Prostate gland (tissue), 2 donors: Measurements from ENCODE around the gene UQCC3. TPM values are rescaled to one million over a fixed set of nuclear protein-coding genes. Genes with fewer than 3 reads are reported as not detected.
A peak's percentile ranks its signal among the peaks of the same experiment; 100 is the strongest.

Source experiments
- DNase-seq: peaks from one replicate; pipeline ENCODE4 v3.0.0-alpha.2; 2019; ENCODE audit warnings: low spot score
- H3K27ac ChIP-seq, 2 donors: fragments of 200-600 bp; sonication (generic); 2 replicates each; pipeline ENCODE4 v1.5.1; 2017 to 2019
- H3K27me3 ChIP-seq: fragments of 200-600 bp; sonication (generic); replicated peaks from 2 replicates; pipeline ENCODE4 v1.5.1; 2019; ENCODE audit not compliant: insufficient read depth
- H3K36me3 ChIP-seq, 2 donors: fragments of 200-600 bp; sonication (generic); 1 replicate in 1 of 2; 2 replicates in 1 of 2; pipeline versions ENCODE4 v1.5.1 to v1.8.1; 2017 to 2019
- H3K4me1 ChIP-seq: fragments of 200-600 bp; sonication (generic); replicated peaks from 2 replicates; pipeline ENCODE4 v1.5.1; 2019
- H3K4me3 ChIP-seq, 2 donors: fragments of 200-600 bp; sonication (generic); 2 replicates each; pipeline ENCODE4 v1.5.1; 2017 to 2019
- H3K9me3 ChIP-seq: fragments of 200-600 bp; sonication (generic); 2 replicates; pipeline ENCODE4 v1.5.1; 2017
- POLR2A ChIP-seq: fragments of 450-650 bp; IDR thresholded peaks from one replicate; pipeline ENCODE4 v1.6.1; 2016; ENCODE audit warnings: antibody characterized with exemption, mild to moderate bottlenecking
- POLR2AphosphoS5 ChIP-seq: sonication (generic); formaldehyde crosslinking; IDR thresholded peaks from one replicate; pipeline ENCODE4 v1.6.1; 2017; ENCODE audit warnings: antibody characterized with exemption
- WGBS: methylation state at CpG from one replicate; pipeline ENCODE4 v1.1.5; 2018; 5-methylcytosine and 5-hydroxymethylcytosine counted together
- intact Hi-C: fragments of 100-400 bp; cut with DNase I; formaldehyde crosslinking; loops from one replicate; pipeline ENCODE4 v1.14.2; 2022
- total RNA-seq, 2 donors: library from RNA; depleted of rRNA; stranded (reverse); fragments of >200 nt; gene quantifications; one replicate each; pipeline ENCODE4 v1.1.0, GENCODE V29; 2016
- TF ChIP-seq, protein P1 (sequence below), 4 experiments: fragments of 200-600 bp in 2 of 4; fragments of 450-650 bp in 2 of 4; sonication (generic) in 2 of 4; IDR thresholded peaks; 1 replicate in 3 of 4; 2 replicates in 1 of 4; pipeline ENCODE4 v1.5.1; 2016 to 2019; ENCODE audit warnings: antibody characterized with exemption in 4 of 4, mild to moderate bottlenecking in 2 of 4, moderate library complexity in 2 of 4

The UQCC3 gene
- total RNA-seq, 2 donors from 2014 or later, result 10.3 to 18.3 TPM

DNA sequence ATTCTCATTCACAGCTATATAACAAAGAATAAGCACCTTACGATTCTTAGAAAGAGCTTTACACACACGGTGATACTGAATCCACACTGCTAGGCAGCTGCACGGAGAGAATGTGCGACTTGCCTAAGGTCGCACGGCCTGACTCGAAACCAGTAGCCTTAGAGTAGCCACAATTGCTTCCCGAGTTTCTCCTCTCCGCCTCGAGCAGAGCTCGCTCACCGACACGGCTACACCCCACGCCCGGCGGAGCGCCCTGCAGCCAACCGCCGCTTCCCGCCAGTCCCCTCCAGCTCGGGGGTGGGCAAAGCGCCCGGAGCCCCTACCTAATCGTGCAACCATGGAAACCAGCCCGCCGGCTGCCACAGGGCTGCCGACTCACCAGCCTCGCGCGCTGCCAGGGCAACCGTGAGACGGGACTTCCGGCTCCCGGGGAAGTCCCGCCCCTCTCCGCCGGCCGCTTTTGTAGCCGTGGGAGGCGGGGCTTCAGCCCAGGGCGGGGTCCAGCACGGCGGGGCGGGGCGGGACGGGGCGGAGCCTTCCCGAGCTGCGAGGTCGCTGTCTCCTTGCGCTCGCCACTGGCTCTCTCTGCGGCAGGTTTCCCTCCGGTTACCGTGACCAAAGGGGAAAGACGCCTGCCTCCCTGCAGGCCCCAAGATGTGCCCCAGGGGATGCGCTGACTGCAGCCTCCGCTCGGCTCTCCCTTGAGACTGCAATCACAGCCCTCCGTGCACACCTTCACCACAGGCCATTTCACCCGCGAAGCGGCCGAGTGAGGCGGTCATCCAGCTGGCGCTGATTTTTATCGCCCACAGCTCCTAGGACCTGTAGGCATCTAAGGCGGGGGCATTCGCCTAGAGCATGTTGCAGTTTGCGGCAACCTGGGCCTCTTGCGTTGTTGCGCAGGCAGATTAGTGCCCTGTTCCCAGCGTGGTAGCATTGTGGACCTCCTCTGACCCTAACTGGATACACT is 34.7 kb downstream of the UQCC3 start:
- Histone ChIP-seq H3K36me3 (no peaks in the 10 kb centered on the region), H3K27ac (peak overlapping the region; percentile 77 to 81), H3K4me3 (peak overlapping the region; percentile 65 to 68), H3K9me3 (no peaks in the 10 kb centered on the region), H3K27me3 (no peaks in the 10 kb centered on the region), H3K4me1 (peaks cover 14% of the 10 kb centered on the region)
- intact Hi-C loops, result loop anchor here (5.0 kb wide), 1 partner anchor 104 kb away; the partner anchor contains the start of gene MTA2
- WGBS, result 3% methylated on average over 72 of the region's 73 CpGs
- DNase-seq, result peak; percentile 95
- TF ChIP-seq POLR2AphosphoS5, result peak; percentile 91
- TF ChIP-seq, protein P1, sequence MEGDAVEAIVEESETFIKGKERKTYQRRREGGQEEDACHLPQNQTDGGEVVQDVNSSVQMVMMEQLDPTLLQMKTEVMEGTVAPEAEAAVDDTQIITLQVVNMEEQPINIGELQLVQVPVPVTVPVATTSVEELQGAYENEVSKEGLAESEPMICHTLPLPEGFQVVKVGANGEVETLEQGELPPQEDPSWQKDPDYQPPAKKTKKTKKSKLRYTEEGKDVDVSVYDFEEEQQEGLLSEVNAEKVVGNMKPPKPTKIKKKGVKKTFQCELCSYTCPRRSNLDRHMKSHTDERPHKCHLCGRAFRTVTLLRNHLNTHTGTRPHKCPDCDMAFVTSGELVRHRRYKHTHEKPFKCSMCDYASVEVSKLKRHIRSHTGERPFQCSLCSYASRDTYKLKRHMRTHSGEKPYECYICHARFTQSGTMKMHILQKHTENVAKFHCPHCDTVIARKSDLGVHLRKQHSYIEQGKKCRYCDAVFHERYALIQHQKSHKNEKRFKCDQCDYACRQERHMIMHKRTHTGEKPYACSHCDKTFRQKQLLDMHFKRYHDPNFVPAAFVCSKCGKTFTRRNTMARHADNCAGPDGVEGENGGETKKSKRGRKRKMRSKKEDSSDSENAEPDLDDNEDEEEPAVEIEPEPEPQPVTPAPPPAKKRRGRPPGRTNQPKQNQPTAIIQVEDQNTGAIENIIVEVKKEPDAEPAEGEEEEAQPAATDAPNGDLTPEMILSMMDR (IDR thresholded peaks at IDR 0.05), result no peak
- TF ChIP-seq POLR2A, result peak; percentile 60

DNA sequence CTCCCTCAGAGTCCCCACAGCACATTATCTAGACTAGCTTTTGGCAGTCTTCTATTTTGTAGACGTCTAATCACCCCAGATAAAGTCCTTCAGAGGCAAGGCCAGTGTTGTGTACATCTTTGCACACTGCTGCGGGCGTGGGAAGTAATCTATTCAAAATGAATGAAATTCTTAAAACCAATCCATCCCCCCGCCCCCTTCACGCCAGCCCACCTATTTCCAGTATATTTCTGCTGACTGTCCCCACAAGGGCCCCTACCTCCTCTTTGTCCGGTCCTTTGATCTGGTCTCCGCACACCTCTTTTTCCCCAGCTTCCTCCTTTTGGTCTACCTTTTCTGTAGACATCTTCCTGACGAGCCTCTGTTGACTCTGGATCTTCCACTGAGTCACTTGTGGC is 35.4 kb downstream of the UQCC3 start:
- intact Hi-C loops, result loop anchor here (5.0 kb wide), 1 partner anchor 105 kb away; the partner anchor contains the start of gene MTA2
- 83% methylated on average over 8 of the region's 8 CpGs for WGBS
- H3K4me3 ChIP-seq, result no peak overlapping the region
- H3K27ac ChIP-seq, result peak overlapping the region; percentile 77 to 81
- DNase-seq, result no peak
- no peaks in the 10 kb centered on the region for H3K36me3 ChIP-seq
- TF ChIP-seq POLR2A, result no peak
- TF ChIP-seq POLR2AphosphoS5, result no peak
- TF ChIP-seq, protein P1 (IDR thresholded peaks at IDR 0.05), result no peak
- peaks cover 14% of the 10 kb centered on the region for H3K4me1 ChIP-seq
- H3K27me3 ChIP-seq, result no peaks in the 10 kb centered on the region
- no peaks in the 10 kb centered on the region for H3K9me3 ChIP-seq

GRCh38 chr11:62707277-62707861 is 35.9 kb downstream of the UQCC3 start, which contains the start of the genes BSCL2 and GNG3:
Gene BSCL2 (minus strand): TSS chr11:62707424. CDS start chr11:62707195, 229 bp downstream.
Gene GNG3 (plus strand): TSS chr11:62707676. CDS start chr11:62708296, 620 bp downstream.
- H3K27me3 ChIP-seq, result no peaks in the 10 kb centered on the region
- DNase-seq, result no peak

DNA sequence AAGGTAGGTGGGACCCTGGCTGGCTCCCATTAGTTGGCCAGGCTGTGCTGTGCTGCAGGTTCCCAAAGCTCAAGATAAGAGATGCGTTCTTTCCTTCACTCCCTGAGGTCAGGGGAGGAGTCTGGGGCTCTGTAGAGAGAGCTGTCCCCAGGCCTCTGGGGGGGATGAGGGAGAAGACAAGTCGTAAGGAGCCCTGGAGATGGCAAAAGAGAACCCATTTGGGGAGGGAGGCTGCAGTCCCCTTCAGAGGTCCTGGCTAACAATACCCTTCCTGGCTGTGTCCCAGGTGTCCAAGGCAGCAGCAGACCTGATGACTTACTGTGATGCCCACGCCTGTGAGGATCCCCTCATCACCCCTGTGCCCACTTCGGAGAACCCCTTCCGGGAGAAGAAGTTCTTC is 36.9 kb downstream of the UQCC3 start:
- Histone ChIP-seq H3K4me3 (peak overlapping the region; percentile 35 to 50), H3K9me3 (no peaks in the 10 kb centered on the region), H3K36me3 (no peaks in the 10 kb centered on the region), H3K27ac (peak overlapping the region; percentile 94 to 96), H3K4me1 (peaks cover 14% of the 10 kb centered on the region), H3K27me3 (no peaks in the 10 kb centered on the region)
- WGBS, result 47% methylated on average over 5 of the region's 5 CpGs
- DNase-seq, result no peak
- no peak for TF ChIP-seq POLR2AphosphoS5
- TF ChIP-seq POLR2A, result no peak
- TF ChIP-seq, protein P1 (IDR thresholded peaks at IDR 0.05), result no peak
- intact Hi-C loops, result loop anchor here (5.0 kb wide), 1 partner anchor 106 kb away; the partner anchor contains the start of gene MTA2

More at GRCh38 chr11:62707277-62707861, 35.9 kb downstream of the UQCC3 start, which contains the start of the genes BSCL2 and GNG3:
- H3K36me3 ChIP-seq, result no peaks in the 10 kb centered on the region
- peaks cover 14% of the 10 kb centered on the region for H3K4me1 ChIP-seq
- H3K27ac ChIP-seq, result peak within 1 kb of the TSS; percentile 94 to 96
- H3K9me3 ChIP-seq, result no peaks in the 10 kb centered on the region
- intact Hi-C loops, result loop anchor here (5.0 kb wide), 1 partner anchor 105 kb away; the partner anchor contains the start of gene MTA2
- peak within 1 kb of the TSS; percentile 65 to 68 for H3K4me3 ChIP-seq
- 89% methylated on average over 9 of the region's 10 CpGs for WGBS
- TF ChIP-seq, protein P1 (IDR thresholded peaks at IDR 0.05), result no peak
- TF ChIP-seq POLR2AphosphoS5, result no peak
